ENCODE data around the gene PLEKHG7. TPM values are rescaled to one million over a fixed set of nuclear protein-coding genes. Genes with fewer than 3 reads are reported as not detected.
"Not testable (repeated sequence)": the region's sequence is repeated elsewhere in the genome, so short reads cannot be mapped to it uniquely, and the experiment has no call there.

The PLEKHG7 gene
- not detected for total RNA-seq
- long read RNA-seq = 0 reads

DNA sequence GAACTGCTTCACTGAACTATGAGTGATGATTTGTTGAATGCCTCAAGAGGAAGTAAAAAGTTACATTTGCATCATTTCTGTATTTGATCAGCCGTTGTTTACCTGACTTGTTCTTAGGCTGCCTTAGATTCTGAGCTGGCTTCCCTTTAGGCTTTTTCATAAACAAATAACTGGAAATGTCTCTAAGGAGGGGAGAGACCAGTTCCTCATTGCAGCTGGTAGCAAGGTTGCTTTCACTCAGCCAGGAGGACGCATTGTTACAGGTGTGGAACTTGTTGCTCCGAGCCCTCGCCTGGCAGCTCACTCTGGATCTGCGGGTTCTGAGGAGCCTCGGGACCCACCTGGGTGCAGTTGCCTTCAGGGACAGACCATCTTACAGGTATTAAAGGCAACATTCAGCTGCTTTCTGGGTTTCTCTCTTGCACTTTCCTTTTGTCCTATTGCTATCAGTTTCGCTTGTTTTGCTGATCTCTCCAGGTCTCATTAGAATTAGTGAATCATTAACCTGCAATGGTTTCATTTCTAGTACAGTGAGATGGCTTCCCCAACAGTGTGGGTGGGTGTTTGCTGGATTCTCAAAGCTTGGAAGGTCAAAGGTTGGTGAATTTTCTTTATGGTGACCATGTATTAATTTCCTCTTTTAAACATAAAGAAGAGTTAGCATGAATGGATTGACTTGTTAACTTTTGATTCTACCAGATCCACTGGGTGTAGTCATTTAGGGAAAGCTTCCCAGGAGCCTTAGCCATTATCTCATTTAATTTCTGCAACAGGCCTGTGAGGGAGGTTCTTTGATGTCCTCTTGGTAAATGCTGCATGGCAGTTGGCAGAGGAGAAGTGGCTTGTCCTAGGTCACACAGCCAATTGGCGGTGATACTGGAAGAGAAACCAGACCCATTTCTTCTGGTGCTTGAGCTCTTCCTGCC is at the start of gene PLEKHG7:
Gene PLEKHG7 (plus strand): TSS at position 236 of the 926 bp plus-strand sequence. CDS start 3,643 bp downstream, outside the sequence.
- no peak for ATAC-seq
- DNase-seq = no peak
- intact Hi-C loops (cut with DNase I) = no loop called here

DNA sequence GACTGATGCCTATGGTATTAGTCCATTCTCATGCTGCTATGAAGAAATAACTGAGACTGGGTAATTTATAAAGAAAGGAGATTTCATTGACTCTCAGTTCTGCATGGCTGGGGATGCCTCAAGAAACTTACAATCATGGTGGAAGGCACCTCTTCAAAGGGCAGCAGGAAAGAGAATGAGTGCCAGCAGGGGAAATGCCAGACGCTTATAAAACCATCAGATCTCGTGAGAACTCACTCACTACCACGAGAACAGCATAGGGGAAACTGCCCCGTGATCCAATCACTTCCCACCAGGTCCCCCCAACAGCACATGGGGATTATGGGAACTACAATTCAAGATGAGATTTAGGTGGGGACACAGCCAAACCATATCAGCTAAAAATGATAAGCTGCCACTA is 48.5 kb upstream of the PLEKHG7 start:
- DNase-seq, ATAC-seq: not testable (repeated sequence)
- intact Hi-C loops (cut with DNase I) = loop anchor here in 1 of 2 donors (5.0 kb wide), 1 partner anchor 1292 kb away; no protein-coding TSS in a partner anchor

DNA sequence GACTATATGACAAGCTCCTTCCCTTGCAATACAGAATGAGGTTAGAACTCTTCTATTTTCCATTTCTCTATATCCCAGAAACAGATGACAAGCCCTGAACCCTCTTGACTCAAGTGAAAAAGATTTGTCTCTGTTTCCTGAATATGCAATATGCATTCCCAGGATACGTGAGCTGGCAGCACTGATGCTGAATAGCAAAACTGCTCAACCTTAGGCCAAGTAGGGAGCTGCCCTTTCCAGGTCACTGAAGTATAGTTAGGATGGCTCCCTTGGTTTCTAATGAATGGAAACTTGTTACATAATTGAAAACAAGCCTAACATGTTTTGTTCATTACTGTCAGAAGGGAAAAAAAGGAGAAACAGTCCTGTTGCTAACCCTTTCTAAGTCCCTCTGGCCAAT is 47.9 kb upstream of the PLEKHG7 start:
- intact Hi-C loops (cut with DNase I) = loop anchor here in 1 of 2 donors (5.0 kb wide), 1 partner anchor 1293 kb away; no protein-coding TSS in a partner anchor
- peak; percentile 32 for DNase-seq

DNA sequence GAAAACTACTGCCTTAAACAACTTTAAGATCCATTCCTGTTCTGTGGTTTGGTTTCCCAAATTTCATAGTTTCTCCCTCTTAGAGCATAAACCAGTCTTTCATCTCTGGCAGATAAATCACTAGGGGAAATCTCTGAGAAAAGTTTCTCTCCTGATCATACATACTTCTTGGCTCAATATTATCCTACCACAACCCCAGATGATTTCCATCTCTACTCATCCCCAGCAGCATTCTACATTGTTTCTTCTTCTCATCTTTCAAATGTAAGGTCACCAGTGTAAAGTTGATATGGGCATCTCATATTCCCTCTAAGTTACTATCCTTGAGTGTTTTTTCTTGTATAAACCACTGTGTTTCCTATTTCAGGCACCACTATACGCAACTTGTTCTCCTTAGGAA is 45.9 kb upstream of the PLEKHG7 start:
- intact Hi-C loops (cut with DNase I) = no loop called here
- no peak for DNase-seq

More for the DNA sequence above, 47.9 kb upstream of the PLEKHG7 start:
- peak in 1 of 2 donors; percentile 82 for ATAC-seq

DNA sequence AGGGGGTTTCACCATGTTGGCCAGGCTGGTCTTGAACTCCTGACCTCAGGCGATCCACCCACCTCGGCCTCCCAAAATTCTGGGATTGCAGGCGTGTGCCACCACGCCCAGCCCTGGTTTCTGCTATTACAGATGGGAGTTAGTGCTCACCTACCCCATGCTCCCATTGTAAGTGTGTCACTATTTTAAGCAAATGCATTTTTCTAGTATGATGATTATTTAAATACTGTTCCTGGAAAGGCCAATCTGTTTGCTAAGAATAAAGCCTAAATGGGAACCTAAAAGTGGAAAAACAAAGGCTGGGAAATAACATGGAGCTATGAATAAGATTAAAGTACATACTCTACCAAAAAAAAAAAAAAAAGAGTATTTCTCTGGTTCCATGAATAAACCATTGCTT is 45.0 kb upstream of the PLEKHG7 start:
- no peak for DNase-seq
- ATAC-seq = no peak
- intact Hi-C loops (cut with DNase I) = no loop called here

More for the DNA sequence above, 45.9 kb upstream of the PLEKHG7 start:
- no peak for ATAC-seq

DNA sequence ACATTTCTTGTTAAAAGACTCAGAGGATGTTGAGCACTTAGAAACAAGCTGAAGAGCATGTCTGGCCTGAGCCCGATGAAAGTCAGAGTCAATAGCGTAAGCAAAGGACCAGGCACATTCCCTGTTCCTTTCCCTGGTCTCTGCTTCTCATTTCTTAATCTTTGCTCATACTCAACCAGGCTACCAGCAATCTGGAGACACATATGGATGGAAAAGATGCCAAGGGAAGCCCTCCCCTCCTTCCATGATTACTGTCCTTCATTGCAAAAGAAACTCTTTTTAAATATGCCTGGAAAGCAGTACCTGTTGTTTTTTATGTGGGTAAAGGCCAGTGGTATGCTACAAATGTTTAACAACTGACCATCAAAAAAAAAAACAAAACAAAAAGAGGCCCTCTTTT is 44.2 kb upstream of the PLEKHG7 start:
- ATAC-seq (no peak), DNase-seq (no peak)
- intact Hi-C loops (cut with DNase I) = no loop called here

- intact Hi-C loops (cut with DNase I) = no loop called here
- DNase-seq (no peak), ATAC-seq (no peak)
Measured at GRCh38 chr12:92661269-92661668, 41.5 kb upstream of the PLEKHG7 start.

- no peak for ATAC-seq
- no peak for DNase-seq
- intact Hi-C loops (cut with DNase I) = no loop called here
Measured at GRCh38 chr12:92665496-92665895, 37.3 kb upstream of the PLEKHG7 start.

DNA sequence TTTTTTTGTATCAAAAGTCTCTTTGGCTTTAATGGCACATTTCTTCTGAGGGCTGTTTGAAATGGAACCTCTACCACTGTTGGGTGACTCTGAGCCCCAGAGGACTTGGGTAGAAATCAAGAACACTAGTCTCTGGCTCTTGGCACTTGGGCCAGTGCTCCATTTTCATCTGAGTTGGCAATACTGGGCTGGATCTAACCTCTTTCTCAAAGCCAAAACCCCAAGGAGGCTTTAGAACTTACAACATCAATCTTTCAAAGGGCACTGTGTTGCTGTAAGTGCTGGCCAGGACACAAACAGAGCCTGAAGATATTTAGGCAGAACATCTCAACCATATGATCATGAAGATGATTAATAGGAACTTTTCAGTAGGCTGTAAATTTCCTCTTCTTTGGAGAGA is 34.0 kb upstream of the PLEKHG7 start:
- intact Hi-C loops (cut with DNase I) = no loop called here
- ATAC-seq (peak in 1 of 2 donors; percentile 91), DNase-seq (no peak)

DNA sequence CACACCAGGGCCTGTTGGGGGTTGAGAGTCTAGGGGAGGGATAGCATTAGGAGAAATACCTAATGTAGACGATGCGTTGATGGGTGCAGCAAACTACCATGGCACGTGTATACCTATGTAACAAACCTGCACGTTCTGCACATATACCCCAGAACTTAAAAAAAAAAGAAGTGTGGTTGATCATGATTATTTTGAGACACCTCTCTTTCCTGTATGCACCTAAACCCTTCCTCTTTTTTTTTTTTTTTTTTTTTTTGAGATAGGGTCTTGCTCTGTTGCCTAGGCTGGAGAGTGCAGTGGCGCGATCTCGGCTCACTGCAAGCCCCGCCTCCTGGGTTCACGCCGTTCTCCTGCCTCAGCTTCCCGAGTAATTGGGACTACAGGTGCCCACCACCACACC is 31.3 kb upstream of the PLEKHG7 start:
- intact Hi-C loops (cut with DNase I); DNase-seq; ATAC-seq: not testable (repeated sequence)

GRCh38 chr12:92673756-92674155 is 29.0 kb upstream of the PLEKHG7 start:
- ATAC-seq (no peak), DNase-seq (no peak)
- intact Hi-C loops (cut with DNase I) = no loop called here

GRCh38 chr12:92674500-92674899 is 28.3 kb upstream of the PLEKHG7 start:
- no peak for ATAC-seq
- intact Hi-C loops (cut with DNase I) = no loop called here

DNA sequence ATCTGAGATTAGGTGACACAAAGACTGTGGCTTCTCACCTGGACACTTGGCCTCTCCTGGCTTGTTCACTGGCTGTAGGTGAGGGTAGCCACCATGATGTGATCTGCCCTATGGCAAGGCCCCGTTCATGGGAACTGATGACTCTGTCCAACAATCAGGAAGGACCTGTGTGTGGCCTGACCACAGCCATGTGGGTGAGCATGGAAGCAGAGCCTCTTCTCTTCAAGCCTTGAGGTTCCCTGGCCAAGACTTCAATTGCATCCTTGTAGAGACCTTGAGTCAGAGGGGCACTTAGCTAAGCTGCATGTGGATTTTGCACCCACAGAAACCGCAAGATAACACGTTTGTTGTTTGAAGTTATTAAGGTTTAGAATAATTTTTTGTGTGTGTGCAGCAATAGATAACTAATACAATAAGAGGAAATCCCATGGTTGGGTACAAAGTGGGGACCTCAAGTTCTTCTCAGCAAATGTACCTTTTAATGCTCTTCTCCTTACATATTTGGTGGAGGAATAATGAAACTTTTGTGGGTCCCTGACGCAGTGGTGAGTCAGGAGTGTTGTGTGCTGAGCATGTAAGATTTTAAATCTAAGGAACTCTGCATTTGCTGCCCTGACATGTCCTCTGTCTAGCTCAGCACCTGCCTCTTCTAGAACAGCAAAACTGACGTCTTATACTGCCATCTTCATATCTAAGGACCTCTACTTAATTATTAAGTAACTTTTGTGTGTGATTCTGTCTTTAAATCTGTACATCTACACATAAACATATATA is 27.5 kb upstream of the PLEKHG7 start:
- ATAC-seq (no peak), DNase-seq (no peak)
- intact Hi-C loops (cut with DNase I) = no loop called here

More at GRCh38 chr12:92674500-92674899, 28.3 kb upstream of the PLEKHG7 start:
- DNase-seq = no peak

GRCh38 chr12:92676710-92677109 is 26.1 kb upstream of the PLEKHG7 start:
- no peak for ATAC-seq
- intact Hi-C loops (cut with DNase I) = no loop called here
- DNase-seq = no peak

DNA sequence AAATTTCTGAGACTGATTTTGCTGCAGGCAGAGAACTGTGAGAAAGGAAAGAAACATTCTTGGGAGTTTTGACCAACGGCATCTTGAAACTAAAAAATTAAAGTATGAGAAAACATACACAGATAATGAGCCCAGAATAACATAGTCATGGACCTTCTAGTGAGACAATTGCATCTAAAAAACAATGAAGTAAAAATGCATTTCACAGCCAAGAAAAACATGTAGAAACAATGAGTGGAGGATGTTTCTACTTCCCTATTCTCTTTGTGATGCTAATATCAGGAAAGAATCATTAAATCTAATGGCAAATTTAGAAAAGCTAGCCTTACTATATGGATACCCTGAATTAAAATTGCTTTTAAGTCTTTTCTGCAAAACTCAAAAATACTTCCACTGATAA is 12.2 kb upstream of the PLEKHG7 start:
- DNase-seq (no peak), ATAC-seq (no peak)
- intact Hi-C loops (cut with DNase I) = no loop called here

GRCh38 chr12:92695056-92695455 is 7.7 kb upstream of the PLEKHG7 start:
- ATAC-seq = no peak
- intact Hi-C loops (cut with DNase I) = no loop called here
- DNase-seq = no peak

DNA sequence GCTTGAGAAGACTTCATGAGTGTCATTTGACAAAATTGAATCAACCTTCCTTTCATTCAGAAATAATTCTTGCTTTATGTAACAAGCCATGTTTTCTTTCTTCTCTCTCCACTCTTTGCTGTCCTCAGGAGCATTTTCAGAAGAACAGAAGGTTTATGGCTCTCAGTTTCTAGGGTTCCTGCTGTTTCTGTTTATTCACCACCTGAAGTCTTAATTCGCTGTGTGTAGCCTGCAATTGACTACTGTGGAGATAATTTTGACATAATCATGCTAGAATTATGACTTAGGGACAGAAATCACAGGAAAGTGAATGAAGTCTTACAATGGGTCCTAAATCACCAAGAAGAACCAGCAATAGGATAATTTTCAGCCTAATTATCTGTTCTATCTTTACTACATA is 7.2 kb upstream of the PLEKHG7 start:
- DNase-seq (no peak), ATAC-seq (no peak)
- intact Hi-C loops (cut with DNase I) = no loop called here

GRCh38 chr12:92696216-92696615 is 6.6 kb upstream of the PLEKHG7 start:
- DNase-seq (peak; percentile 58), ATAC-seq (peak; percentile 76 to 88)
- intact Hi-C loops (cut with DNase I) = no loop called here

GRCh38 chr12:92698474-92698873 is 4.3 kb upstream of the PLEKHG7 start:
- DNase-seq = no peak
- intact Hi-C loops (cut with DNase I) = no loop called here
- no peak for ATAC-seq

- ATAC-seq (no peak), DNase-seq (no peak)
- intact Hi-C loops (cut with DNase I) = no loop called here
Measured at GRCh38 chr12:92701441-92701840, 1.3 kb upstream of the PLEKHG7 start.

Data from left cardiac atrium (tissue), 4 donors.